Endothelial cell (in vitro differentiated cells): Measurements from ENCODE around the gene TLE5. TPM values are rescaled to one million over a fixed set of nuclear protein-coding genes. Genes with fewer than 3 reads are reported as not detected.
A peak's percentile ranks its signal among the peaks of the same experiment; 100 is the strongest.

Experiments
- DNase-seq: peaks from one replicate; pipeline ENCODE4 v3.0.0; 2021; ENCODE audit warnings: low spot score
- H3K27ac Mint-ChIP-seq: one replicate; pipeline ENCODE4 v1.8.0; 2021; ENCODE audit warnings: mixed read lengths, inconsistent platforms; ENCODE audit not compliant: unreplicated experiment
- H3K27me3 Mint-ChIP-seq: one replicate; pipeline ENCODE4 v1.8.0; 2021; ENCODE audit warnings: mild to moderate bottlenecking, moderate library complexity, mixed read lengths, inconsistent platforms; ENCODE audit not compliant: unreplicated experiment
- H3K36me3 Mint-ChIP-seq: one replicate; pipeline ENCODE4 v1.8.0; 2021; ENCODE audit warnings: mild to moderate bottlenecking, low read depth, mixed read lengths, inconsistent platforms; ENCODE audit not compliant: unreplicated experiment
- H3K4me1 Mint-ChIP-seq: one replicate; pipeline ENCODE4 v1.8.0; 2021; ENCODE audit warnings: mild to moderate bottlenecking, mixed read lengths, inconsistent platforms; ENCODE audit not compliant: unreplicated experiment
- H3K4me3 Mint-ChIP-seq: one replicate; pipeline ENCODE4 v1.8.0; 2021; ENCODE audit warnings: mild to moderate bottlenecking, mixed read lengths, inconsistent platforms; ENCODE audit not compliant: unreplicated experiment
- H3K9me3 Mint-ChIP-seq: one replicate; pipeline ENCODE4 v1.8.0; 2021; ENCODE audit warnings: mixed read lengths, inconsistent platforms; ENCODE audit not compliant: unreplicated experiment
- total RNA-seq: library from RNA; stranded (reverse); fragmentation: NEBNext Ultra II Directional; extraction: Animal tissue kit (Norgen Biotek cat#: 25700); gene quantifications from one replicate; pipeline ENCODE4 v1.2.1, GENCODE V29; 2021; ENCODE audit not compliant: unreplicated experiment
- TF ChIP-seq, protein P1 (sequence below): fragments of 200-600 bp; sonication (generic); IDR thresholded peaks from one replicate; pipeline ENCODE4 v1.5.0; 2021; ENCODE audit warnings: antibody characterized with exemption; ENCODE audit not compliant: unreplicated experiment

The TLE5 gene
- total RNA-seq, 1 donor from 2014 or later, result 343 TPM

DNA sequence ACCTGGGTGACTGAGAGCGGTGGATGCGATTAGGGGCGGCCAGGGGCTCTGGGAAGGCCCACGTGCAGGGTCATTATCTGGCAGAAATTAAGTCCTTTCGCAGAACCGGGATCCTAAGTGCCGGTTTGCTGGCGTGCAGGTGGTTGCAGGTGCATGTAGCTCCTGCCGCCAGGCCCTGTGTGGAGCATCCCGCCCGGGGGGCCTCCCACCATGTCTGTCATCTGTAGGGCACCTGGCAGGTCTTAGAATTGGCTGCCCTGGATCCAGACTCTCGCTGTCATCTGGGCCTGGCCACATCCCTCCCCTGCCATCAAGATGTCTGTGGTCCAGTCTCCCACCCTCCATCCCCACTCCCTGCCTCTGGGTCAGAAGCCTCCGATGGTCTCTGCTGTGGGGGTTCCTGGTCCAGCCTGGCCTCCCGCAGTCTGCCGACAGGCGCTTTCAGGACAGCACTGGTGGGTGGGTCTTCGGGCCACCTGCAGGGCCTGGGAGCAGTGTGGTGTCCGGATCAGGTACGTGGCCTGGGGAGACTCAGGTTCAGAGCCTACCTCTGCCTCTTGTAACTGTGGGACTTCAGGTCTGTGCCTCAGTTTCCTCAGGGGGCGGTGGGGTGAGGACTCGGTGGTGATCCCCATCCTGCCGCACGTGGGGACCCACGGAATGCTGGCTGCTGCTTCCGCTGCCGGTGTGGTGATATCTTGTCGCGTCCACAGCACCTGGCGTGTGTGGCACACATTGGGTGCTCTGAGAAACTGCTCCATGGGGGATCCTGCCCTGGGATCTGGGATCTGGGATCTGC lies 37.3 kb upstream of the TLE5 start:
- peaks cover 22% of the 10 kb centered on the region for H3K4me1 Mint-ChIP-seq

DNA sequence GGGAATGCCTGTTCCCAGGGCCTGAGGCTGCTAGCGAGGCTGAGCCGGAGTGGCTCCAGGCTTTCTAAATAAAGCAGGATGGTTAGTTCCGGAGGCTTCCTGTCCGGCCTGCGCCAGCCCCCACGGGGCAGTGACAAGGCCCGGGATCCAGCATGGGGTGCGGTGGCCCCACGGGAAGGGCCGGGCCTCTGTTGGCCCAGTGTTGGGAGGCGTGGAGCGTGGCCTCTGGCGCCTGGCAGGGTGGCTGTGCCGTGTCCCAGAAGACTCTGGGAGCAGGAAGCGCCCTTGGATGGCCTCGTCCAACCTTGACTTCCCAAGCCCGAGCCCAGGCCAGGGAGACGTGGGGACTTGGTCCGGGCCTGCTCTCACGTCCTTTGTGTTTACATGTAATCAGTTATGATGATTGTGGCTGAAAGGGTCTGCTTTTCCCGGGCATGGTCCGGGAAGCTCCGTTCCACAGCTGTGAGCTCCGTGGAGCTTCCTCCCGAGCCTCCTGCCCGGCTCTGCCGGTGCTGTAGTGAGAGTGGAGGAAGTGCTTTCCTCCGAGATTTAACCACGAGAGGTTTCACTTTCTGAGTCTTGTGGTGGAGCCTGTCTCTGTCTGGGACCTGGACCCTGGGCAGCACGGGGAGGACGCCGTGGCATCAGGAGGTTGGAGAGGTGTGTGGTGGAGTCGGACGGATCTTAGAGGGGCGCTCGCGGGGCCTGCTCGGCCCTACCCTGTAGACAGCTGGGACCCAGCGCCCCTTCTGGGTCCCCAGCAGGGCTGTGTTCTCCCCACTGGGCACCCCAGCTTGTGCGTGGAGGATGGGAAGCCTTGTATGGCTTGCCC lies 36.4 kb upstream of the TLE5 start:
- H3K4me3 Mint-ChIP-seq, result peak overlapping the region; percentile 57
- TF ChIP-seq, protein P1, sequence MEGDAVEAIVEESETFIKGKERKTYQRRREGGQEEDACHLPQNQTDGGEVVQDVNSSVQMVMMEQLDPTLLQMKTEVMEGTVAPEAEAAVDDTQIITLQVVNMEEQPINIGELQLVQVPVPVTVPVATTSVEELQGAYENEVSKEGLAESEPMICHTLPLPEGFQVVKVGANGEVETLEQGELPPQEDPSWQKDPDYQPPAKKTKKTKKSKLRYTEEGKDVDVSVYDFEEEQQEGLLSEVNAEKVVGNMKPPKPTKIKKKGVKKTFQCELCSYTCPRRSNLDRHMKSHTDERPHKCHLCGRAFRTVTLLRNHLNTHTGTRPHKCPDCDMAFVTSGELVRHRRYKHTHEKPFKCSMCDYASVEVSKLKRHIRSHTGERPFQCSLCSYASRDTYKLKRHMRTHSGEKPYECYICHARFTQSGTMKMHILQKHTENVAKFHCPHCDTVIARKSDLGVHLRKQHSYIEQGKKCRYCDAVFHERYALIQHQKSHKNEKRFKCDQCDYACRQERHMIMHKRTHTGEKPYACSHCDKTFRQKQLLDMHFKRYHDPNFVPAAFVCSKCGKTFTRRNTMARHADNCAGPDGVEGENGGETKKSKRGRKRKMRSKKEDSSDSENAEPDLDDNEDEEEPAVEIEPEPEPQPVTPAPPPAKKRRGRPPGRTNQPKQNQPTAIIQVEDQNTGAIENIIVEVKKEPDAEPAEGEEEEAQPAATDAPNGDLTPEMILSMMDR, result no peak
- no peak overlapping the region for H3K27ac Mint-ChIP-seq
- peaks cover 19% of the 10 kb centered on the region for H3K4me1 Mint-ChIP-seq
- H3K36me3 Mint-ChIP-seq, result no peaks in the 10 kb centered on the region
- no peak for DNase-seq
- H3K9me3 Mint-ChIP-seq, result no peaks in the 10 kb centered on the region
- H3K27me3 Mint-ChIP-seq, result peaks cover 14% of the 10 kb centered on the region

More for the DNA sequence above, 37.3 kb upstream of the TLE5 start:
- peaks cover 14% of the 10 kb centered on the region for H3K27me3 Mint-ChIP-seq
- H3K9me3 Mint-ChIP-seq, result no peaks in the 10 kb centered on the region
- no peak overlapping the region for H3K4me3 Mint-ChIP-seq
- no peaks in the 10 kb centered on the region for H3K36me3 Mint-ChIP-seq
- H3K27ac Mint-ChIP-seq, result no peak overlapping the region
- no peak for DNase-seq
- TF ChIP-seq, protein P1, result no peak

DNA sequence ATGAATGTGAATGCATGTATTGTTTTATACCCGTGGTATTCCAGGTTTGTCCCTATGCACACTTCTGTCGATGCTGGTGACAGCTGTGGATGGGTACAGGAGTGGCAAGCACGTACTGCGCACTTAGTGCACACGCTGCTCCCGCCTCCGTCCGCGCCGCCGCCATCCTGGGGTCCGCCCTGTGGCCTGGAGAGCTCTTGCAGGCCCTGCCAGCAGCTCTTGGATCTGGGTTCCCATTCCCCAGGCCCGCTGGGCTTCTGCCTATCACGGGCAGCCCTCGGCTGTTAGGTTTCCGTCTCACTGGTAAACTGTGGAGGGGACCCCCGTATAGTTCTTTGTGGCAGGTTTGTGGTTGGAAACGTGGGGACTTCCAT lies 35.8 kb upstream of the TLE5 start:
- Mint-ChIP-seq H3K36me3 (no peaks in the 10 kb centered on the region), H3K4me3 (no peak overlapping the region), H3K4me1 (peaks cover 19% of the 10 kb centered on the region), H3K27ac (no peak overlapping the region), H3K27me3 (peaks cover 14% of the 10 kb centered on the region), H3K9me3 (no peaks in the 10 kb centered on the region)
- DNase-seq, result no peak
- TF ChIP-seq, protein P1, result no peak

DNA sequence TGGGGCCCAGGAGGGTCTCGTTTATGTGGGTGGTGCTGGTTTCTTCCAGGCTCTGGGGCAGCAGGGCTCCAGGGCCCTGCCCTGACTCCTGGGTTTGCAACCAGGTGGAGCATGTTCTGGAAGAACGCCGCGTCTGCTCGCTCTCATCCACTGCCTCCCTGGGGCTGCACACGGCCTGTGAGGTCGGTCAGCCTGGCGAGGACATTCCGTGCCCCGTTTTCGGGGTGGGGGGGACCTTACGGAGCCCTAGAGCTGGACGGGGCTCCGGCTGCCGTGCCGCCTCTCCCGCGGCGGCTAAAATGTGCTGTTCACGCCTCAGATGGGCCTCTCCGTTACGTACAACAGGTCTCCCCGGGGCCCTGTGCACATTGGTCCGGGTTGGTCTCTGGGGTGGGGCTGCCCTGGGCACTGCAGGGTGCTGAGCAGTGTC lies 35.2 kb upstream of the TLE5 start:
- no peak overlapping the region for H3K27ac Mint-ChIP-seq
- H3K36me3 Mint-ChIP-seq, result no peaks in the 10 kb centered on the region
- no peak overlapping the region for H3K4me3 Mint-ChIP-seq
- TF ChIP-seq, protein P1, result no peak
- peaks cover 19% of the 10 kb centered on the region for H3K4me1 Mint-ChIP-seq
- no peaks in the 10 kb centered on the region for H3K9me3 Mint-ChIP-seq
- no peak for DNase-seq
- peaks cover 14% of the 10 kb centered on the region for H3K27me3 Mint-ChIP-seq
